NCI-H2171 (cell line): ENCODE data around the gene EZH2.
A peak's percentile ranks its signal among the peaks of the same experiment; 100 is the strongest.

Experiments
- DNase-seq: peaks from one replicate; lab custom pipeline; 2025; lab: John Stamatoyannopoulos, UW

Gene EZH2

DNA sequence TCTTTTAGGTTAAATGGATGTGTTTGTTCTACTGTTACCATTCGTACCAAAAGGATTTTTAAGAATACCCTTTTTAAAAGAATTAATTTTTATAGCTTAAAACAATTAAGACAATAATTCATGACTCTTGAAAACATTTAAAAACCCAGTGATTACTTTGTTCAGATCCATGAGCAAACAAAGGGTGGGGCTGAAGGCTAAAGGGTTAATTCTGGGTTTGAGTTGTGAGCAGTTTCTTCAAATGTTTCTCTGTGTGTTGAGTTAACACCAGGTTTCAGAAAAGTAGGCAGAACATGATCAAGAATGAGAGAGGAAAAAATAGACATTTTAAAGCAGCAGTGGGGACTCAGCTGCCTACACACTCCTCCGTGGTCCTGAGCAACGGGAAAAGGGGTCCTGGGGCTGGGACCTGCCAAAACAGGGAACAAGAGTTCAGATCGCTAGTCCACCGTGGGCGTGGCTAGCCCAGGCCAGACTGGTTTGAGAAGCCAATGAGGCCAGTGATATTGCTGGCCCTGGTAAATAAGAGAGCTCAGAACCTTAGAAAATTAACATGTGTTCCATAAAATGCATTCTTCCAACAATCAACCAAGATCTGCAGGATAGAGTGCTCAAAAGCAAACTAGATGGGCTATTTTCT is 14.9 kb upstream of the EZH2 start:
- DNase-seq, result no peak

DNA sequence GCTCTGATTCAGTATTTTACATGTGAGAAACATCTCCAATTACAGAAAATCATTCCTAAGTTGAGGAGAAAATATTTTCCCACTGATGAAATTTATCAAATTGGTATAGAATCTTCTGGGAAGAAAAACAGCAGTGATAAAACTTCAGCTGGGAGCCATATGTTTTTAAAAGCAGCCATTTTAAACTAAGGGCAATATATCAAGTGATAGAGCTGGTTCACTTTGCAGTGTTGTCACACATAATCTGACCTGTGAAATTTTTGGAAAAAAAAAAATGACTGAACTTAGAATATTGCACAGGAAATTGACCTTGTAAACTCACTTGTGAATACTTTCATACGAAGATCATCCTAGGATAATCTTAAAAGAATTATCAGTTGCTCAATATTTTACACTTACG is 10.5 kb upstream of the EZH2 start:
- no peak for DNase-seq

DNA sequence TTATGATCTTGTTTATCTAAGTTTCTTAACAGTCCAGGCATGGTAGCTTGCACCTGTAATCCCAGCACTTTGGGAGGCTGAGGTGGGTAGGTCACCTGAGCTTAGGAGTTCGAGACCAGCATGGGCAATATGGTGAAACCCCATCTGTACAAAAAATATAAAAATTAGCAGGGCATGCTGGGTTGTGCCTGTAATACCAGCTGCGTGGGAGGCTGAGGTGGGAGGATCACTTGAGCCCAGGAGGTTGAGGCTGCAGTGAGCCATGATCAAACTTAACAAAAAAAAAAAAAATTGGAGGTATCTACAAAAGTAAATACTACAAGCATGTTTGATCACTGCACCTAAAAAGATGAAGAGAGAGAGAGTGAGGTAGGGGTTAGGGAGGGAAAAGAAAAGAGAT is 9.0 kb upstream of the EZH2 start:
- no peak for DNase-seq

DNA sequence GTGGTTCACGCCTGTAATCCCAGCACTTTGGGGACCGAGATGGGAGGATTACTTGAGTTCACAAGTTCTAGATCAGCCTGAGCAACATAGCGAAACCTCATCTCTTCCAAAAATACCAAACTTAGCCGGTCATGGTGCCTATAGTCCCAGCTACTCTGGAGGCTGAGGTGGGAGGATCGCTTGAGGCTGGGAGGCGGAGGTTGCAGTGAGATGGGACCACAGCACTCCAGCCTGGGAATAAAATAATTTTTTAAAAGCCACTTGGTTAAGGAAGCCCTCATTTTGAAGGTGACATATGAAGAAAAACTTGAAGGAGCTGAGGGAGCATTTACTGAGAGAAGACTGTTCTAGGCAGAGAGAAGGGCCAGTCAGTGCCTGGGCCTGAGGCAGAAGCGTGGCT is 4.2 kb upstream of the EZH2 start:
- DNase-seq, result no peak

DNA sequence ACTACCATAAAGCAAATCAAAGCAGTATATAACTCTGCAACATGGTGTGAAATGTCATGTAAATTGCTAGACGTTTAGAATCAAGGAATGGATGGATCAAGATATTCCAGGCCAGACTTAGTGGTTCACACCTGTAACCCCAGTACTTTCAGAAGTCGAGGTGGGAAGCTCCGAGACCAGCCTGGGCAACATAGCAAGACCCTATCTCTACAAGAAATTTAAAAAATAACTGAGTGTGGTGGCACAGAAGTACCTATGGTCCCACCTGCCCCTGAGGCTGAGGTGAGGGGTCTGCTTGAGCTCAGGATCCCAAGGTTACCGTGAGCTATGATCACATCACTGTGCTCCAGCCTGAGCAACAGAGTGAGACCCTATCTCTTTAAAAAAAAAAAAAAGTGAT is 2.8 kb upstream of the EZH2 start:
- DNase-seq, result no peak

DNA sequence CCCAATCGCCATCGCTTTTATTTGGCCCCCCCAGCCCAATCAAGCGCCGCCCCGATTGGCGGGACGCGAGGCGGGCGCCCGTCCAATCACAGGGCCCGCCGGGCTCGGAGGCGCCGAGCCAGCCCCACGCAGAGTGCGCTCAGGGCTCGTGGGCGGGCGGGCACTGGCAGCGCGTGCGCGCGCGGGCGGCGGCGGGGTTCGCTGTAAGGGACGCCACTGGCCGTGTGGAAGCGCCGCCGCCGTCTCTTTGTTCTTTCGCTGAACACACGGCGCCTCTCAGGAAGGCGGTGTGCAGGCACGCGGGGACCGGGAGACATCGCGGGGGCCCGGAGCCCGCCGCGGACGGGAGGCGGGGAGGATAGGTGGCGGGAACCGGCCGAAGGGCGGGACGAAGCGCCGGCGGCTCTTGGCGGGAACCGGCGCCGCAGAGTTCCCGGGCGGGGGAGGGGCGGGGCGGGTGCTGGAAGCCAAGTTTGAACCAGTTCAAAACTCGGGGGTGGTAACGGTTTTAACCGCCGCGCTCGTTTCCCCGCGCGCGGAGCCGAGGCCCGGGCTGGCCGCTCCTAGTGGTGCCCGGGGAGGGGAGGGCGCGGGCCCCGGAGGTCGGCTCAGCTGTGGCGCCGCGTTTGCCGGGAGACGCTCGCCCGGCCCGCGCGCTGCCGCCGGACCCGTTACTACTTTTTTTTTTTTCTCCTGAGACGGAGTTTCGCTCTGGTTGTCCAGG is 370 bp upstream of the EZH2 start:
- peak; percentile 92 for DNase-seq

DNA sequence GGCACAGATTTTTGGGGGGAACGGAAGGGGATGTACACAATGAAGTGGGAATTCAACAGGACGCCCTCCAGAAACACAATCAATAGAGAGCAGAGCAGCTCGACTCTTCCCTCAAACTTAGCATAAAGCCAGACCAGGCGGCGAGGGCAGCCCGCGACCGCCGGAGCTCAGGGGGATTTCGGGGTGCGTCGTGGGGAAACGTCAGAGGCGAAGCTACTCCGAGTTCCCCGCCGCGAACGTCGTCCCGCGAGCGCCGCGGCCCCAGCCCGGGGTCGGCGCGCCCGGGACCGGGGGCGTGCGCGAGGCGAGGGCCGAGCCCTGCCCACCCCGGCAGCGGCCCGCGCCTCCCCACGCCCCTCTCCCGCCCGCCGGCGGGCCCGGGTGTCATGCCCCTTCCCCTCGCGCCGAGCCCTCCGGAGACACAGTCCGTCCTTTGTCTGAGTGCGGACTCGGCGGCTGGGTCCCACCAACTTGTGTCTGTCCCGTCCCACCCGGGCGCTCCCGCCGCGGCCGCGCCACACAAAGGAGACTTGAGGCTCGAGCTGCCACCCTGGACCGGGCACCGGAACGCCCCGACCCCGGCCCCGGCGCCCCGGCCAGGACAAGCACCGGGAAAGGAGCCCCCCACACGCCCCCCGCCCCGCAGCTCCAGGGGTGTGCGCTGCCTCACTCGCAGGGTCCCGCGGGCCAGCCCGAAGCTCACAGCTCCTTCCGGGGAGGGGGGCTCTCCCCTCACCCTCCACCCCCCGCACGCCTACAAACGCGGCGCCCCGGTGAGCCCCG is 634 bp downstream of the EZH2 start:
- peak; percentile 10 for DNase-seq

DNA sequence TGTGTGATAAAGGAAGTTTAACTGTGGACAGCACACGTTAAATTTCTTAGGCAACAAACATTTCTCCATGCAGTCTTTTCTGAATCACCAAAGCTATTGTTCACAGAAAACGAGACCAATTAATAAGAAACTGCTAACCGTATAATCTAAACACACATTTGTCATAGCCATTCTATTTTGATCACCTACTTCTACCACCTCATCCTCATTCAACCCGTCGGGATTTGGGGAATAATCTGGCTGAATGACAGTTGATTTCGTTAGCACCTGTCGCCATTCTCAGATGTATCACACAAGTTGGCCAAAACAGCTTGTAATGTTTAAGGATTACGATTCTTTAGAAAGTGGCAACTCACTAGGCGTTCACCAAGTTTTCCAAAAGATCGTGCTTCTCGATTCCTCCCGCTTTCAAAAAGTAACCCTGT is 1.2 kb downstream of the EZH2 start:
- peak; percentile 3 for DNase-seq

DNA sequence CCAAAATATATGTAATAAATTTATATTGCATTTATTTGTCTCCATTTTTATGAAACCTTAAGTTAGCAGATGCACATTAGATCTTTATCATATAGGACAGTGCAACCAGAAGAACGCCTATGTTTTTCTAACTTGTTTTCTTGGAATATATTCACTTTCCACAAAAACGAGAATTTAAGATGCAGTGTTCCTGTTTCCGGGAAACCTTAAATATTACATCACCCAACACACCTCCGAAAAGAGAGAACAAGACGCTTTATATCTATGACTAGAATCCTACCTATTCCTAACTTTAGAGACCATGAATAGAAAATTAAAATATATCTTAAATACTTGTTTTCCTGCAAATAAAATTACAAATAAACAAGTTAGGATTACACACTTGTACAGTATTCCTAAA is 1.9 kb downstream of the EZH2 start:
- DNase-seq, result no peak

DNA sequence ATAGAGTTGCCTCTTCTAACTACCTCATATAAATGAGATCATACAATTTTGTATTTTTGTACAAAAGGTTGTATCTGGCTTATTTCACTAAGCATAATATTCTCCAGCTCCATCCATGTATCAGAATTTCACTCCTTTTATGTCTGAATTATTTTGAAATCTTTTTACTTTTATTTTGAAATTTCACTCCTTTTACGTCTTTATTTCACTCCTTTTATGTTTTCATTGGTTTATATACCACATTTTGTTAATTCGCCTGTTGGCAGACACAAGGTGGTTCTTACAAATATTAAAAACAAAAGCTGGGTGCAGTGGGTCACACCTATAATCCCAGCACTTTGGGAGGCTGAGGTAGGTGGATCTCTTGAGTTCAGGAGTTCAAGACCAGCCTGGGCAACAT is 5.8 kb downstream of the EZH2 start:
- DNase-seq, result no peak

DNA sequence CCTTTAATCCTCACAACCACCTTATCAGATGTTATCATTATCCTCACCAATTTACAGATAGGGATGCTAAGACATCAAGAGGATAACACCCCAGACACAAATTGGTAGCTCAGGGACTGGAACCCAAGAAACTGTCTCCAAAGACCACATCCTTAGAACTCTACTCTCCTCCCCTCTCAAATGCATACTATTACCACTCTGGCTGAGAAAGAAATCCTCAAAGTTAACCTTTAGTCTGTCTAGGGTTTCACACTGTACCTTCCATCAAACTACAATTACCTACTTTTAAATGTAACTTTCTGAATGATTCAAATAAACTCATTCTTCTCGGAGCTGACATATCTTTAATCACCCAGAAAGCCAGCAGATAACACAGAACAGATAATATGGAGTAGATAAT is 6.6 kb downstream of the EZH2 start:
- DNase-seq, result no peak

DNA sequence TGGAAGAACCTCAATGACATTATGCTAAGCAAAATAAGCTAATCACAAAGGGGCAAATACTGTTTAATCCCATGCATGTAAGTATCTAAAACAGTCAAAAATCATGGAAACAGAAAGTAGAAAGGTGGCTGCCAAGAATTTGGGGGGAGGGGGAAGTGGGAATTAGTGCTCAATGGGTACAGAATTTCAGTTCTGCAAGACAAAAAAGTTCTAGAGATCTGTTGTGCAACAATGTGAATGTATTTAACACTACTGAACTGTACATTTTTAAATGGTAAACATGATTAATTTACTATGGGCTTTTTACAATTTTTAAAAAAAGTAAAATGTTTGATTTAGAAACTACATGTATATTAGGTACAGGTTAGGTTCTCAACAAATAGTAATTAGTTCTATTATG is 11.9 kb downstream of the EZH2 start:
- DNase-seq, result no peak

DNA sequence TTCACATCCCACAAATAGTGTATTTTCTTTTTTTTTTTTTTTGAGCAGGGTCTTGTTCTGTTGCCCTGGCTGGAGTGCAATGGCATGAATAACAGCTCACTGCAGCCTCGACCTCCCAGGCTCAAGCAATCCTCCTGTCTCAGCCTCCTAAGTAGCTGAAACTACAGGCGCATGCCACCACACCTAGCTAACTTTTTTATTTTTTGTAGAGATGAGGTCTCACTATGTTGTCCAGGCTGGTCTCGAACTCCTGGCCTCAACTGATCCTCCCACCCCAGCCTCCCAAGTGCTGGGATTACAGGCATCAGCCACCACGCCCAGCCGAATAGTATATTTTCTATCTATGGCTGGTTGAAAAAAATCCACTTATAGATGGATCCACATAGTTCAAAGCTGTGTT is 12.5 kb downstream of the EZH2 start:
- no peak for DNase-seq

DNA sequence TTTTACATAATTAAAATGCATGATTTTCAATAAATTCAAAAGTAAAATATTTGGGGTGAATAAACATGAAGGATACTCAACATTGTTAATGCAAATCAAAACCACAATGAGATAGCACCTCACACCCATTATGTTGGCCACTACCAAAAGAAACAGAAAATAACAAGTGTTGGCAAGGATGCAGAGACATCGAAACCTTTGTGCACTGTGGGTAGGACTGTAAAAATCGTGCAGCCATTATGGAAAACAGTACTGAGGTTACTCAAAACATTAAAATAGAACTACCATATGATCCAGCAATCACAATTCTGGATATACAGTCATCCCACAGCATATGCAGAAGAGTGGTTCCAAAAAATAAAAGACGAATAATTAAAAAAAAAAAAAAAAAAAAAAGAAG is 13.1 kb downstream of the EZH2 start:
- no peak for DNase-seq

DNA sequence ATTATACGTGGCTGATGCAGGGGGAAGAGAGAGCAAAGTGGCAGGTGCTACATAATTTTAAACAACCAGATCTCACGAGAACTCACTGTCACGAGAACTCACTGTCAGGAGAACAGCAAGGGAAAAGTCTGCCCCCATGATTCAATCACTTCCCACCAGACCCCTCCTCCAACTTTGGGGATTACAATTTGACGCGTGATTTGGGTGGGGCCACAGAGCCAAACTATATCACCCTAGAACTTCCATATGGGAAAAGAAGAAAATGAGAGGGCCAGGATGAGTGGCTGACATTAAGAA is 15.8 kb downstream of the EZH2 start:
- no peak for DNase-seq

DNA sequence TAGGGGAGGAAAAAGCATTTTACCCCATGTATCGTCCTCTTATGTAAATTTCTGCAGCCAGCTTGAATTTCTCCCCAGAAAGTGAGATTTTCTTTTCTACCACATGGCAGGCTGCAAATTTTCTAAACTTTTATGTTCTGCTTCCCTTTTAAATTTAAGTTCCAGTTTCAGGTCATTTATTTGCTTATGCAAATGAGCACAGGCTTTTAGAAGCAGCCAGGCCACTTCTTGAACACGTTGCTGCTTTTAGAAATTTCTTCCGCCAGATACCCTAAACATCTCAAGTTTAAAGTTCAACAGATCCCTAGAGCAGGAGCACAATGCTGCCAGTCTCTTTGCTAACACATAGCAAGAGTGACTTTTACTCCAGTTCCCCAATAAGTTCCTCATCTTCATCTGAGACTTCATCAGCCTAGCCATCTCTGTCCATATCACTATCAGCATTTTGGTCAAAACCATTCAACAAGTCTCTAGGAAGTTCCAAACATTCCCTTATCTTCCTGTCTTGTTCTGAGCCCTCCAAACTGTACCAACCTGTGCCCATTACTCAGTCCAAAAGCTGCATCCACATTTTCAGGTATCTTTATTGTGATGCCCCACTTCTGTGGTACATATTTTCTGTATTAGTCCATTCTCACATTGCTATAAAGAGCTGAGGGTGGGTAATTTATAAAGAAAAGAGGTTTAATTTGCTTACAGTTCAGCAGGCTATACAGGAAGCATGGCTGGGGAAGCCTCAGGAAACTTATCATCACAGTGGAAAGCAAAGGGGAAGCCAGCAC is 16.3 kb downstream of the EZH2 start:
- DNase-seq, result no peak

DNA sequence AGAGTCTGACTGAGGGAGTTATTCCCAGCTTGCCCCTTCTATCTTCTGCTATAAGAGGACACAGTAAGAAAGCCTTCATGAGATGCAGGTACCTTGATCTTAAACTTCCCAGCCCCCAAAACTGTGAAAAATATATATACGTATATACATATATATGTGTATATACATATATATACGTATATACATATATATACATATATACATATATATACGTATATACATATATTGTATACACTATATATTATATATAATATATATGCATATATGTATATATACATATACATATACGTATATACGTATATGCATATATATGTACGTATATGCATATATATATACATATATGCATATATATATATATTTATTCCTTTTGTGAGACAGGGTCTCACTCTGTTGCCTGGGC is 17.7 kb downstream of the EZH2 start:
- DNase-seq, result no peak

DNA sequence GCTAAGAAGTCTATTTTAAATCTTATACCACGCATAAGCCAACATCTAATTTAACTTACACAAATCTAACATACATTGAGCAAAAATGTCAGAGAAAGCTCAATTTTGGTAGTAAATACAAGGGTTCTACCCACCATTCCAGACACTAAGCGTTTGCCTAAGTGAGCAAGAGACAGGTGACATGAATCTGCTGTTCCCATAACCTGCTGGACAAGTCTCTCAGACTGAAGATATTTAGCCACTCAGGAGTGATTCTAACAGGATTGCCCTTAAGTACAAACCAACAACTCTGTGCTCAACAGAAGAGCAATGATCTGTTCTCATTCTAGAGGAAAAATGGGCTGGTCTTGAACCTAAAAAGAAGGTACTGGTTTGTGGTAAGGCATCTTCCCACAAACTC is 18.8 kb downstream of the EZH2 start:
- no peak for DNase-seq

DNA sequence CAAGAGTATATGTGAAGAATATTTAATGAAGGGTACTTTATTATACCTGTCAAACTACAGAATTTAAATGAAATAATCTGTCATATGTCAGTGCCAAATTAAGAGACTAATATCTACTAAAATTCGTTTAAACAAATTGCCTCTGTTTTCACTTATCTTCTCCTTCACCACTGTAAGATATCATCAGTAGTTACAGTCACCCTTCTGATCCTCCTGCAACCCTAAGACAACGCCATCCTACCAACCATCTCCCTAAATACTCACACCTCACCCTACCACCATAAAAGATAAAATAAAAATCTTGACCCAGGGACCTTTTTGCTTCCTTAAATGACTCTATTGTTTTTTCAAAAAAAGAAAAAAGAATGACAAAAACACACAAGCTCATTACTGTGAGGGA is 20.8 kb downstream of the EZH2 start:
- DNase-seq, result no peak

DNA sequence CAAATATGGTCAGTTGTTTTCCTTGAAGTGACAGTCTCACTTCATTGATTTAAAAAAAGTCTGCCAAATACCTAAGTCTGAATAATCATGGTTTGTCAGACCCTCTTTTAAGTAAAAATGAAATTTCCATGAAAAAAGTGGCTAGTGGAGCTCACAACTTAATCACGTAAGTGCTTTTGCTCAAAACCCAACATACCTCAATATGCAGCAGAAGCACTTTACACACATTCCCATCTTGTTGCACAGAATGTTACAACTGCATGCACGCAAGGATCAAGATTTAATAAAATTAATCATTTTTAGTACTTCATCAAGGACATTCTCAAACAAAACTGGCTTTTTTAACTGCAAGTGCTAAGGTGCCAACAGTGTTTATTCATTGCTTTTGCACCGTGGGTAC is 21.6 kb downstream of the EZH2 start:
- no peak for DNase-seq

DNA sequence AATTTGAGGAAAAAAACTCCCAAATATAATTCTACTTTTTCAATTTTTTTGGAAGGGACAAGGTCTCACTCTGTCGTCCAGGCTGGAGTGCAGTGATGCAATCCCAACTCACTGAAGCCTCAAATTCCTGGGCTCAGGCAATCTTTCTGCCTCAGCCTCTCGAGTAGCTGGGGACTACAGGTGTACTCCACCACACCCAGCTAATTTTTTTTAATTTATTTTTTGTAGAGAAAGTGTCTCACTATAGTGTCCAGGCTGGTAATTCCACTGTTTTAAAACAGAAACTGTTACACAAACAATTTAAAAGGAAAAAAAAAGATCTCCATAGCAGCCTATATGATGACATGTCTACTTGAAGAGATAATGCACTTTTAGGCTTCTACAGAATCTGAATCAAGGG is 25.6 kb downstream of the EZH2 start:
- DNase-seq, result no peak

DNA sequence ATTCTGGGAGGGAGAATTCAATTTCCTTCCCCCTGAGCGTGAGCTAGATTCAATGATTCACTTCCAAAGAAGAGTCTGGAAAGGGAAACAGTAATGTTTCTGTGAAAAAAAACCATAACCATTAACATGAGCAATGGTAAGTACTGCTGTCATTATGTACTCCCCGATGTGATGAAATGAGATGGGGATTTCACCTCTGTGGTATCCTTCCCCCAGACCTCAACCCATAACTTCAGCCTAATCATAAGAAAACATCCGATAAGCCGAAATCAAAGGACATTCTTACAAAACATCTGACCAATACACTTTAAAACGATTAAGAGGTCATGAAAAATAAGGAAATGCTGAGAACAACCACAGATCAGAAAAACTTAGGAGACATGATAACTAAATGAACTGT is 27.2 kb downstream of the EZH2 start:
- DNase-seq, result no peak

DNA sequence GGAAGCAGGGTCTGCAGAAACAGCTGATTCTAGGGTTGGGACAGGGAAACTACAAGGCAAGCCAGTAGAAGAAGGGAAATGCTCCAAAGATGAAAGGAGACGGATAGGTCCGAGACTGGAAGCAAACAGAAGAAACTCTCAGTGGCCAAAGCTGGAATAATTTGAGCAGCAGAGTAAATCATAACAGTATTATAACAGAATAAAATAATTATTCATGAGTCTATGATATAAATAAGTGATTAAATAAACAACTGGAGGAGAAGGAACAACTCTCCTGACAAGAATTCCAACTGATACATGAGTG is 27.6 kb downstream of the EZH2 start:
- no peak for DNase-seq
